HCT116 (cell line): ENCODE measurements around the gene CMTM2. TPM values are rescaled to one million over a fixed set of nuclear protein-coding genes. Genes with fewer than 3 reads are reported as not detected.
"Not testable (repeated sequence)": the region's sequence is repeated elsewhere in the genome, so short reads cannot be mapped to it uniquely, and the experiment has no call there.

Experiments
- ATAC-seq: fragments of 200-7000 bp; cut with Tn5 transposase; 2 replicates; pipeline ENCODE4 v1.9.1; 2020; ENCODE audit warnings: mild to moderate bottlenecking, moderate library complexity
- BruUV-seq: library from RNA; stranded (reverse); fragments of 400-500 nt; replicated peaks from 2 replicates; lab custom pipeline; 2021; lab: Mats Ljungman, UMichigan
- CTCF ChIA-PET: fragments of 300-600 bp; sonication (Branson Sonifier 250); formaldehyde crosslinking; loops from one replicate; lab custom pipeline; 2021; ENCODE audit warnings: antibody characterized with exemption; lab: Charles Lee
- POLR2A ChIA-PET: fragments of 300-600, 350-600 bp; sonication (Branson Sonifier 250); formaldehyde crosslinking; loops from one replicate; lab custom pipeline; 2021; ENCODE audit warnings: antibody characterized with exemption; lab: Charles Lee
- RAD21 ChIA-PET, 2 experiments: fragments of 300-600 bp; sonication (Branson Sonifier 250); formaldehyde crosslinking; loops; one replicate each; lab custom pipeline; 2023; ENCODE audit warnings: low total read pairs in 2 of 2; ENCODE audit not compliant: uncharacterized antibody in 2 of 2, unreplicated experiment in 2 of 2, low non-redundant PET in 1 of 2; lab: Charles Lee
- DNase-seq: peaks from one replicate; pipeline ENCODE4 v3.0.0-alpha.2; 2010; ENCODE audit warnings: low read depth, low spot score
- H2AFZ ChIP-seq: fragments of 200-600 bp; shearing (Covaris generic), sonication (generic); 2 replicates; pipeline ENCODE4 v1.6.1; 2017; ENCODE audit warnings: low read depth, mixed run types, mixed read lengths, antibody characterized with exemption, low read length; ENCODE audit not compliant: poor library complexity, severe bottlenecking
- H3K27ac ChIP-seq: 2 replicates; pipeline ENCODE4 v1.5.1; 2012; ENCODE audit warnings: low read depth, low read length
- H3K27me3 ChIP-seq: fragments of 200-600 bp; sonication (generic); 2 replicates; pipeline ENCODE4 v1.6.1; 2016; ENCODE audit warnings: mixed run types, low read length, mixed read lengths; ENCODE audit not compliant: insufficient read depth
- H3K36me3 ChIP-seq, 2 experiments: fragments of 200-500 bp in 1 of 2; fragments of 200-600 bp in 1 of 2; sonication (Bioruptor generic) in 1 of 2; sonication (generic) in 1 of 2; 2 replicates each; pipeline versions ENCODE4 v1.5.1 to v1.6.1; 2014 to 2016; ENCODE audit warnings: low read length in 2 of 2, inconsistent platforms in 1 of 2, mixed read lengths in 1 of 2, mixed run types in 1 of 2; ENCODE audit not compliant: insufficient read depth in 2 of 2, control insufficient read depth in 1 of 2
- H3K4me1 ChIP-seq, 2 experiments: fragments of 200-600 bp in 1 of 2; sonication (generic) in 1 of 2; 2 replicates each; pipeline versions ENCODE4 v1.5.1 to v1.6.1; 2012 to 2017; ENCODE audit warnings: low read length in 2 of 2, inconsistent platforms in 1 of 2, mild to moderate bottlenecking in 1 of 2, mixed read lengths in 1 of 2, mixed run types in 1 of 2, moderate library complexity in 1 of 2; ENCODE audit not compliant: insufficient read depth in 2 of 2, control insufficient read depth in 1 of 2
- H3K4me2 ChIP-seq: fragments of 200-600 bp; sonication (generic); 2 replicates; pipeline ENCODE4 v1.6.1; 2017; ENCODE audit warnings: mixed run types, low read length, mixed read lengths
- H3K4me3 ChIP-seq, 2 experiments: fragments of 200-600 bp in 1 of 2; sonication (generic) in 1 of 2; replicated peaks in 1 of 2; 2 replicates each; pipeline ENCODE4 v1.5.1; 2011 to 2016; ENCODE audit warnings: low read length in 2 of 2, control low read depth in 1 of 2, low read depth in 1 of 2, mild to moderate bottlenecking in 1 of 2, mixed read lengths in 1 of 2, mixed run types in 1 of 2
- H3K79me2 ChIP-seq: fragments of 200-600 bp; sonication (generic); 2 replicates; pipeline ENCODE4 v1.6.1; 2017; ENCODE audit warnings: mild to moderate bottlenecking, mixed run types, low read length, moderate library complexity, mixed read lengths; ENCODE audit not compliant: insufficient read depth
- H3K9ac ChIP-seq: fragments of 200-600 bp; sonication (generic); 2 replicates; pipeline ENCODE4 v1.6.1; 2016; ENCODE audit warnings: low read length, mixed read lengths
- H3K9me2 ChIP-seq: fragments of 200-600 bp; sonication (generic), shearing (Covaris generic); 2 replicates; pipeline ENCODE4 v1.6.1; 2017; ENCODE audit warnings: mixed run types, mild to moderate bottlenecking, moderate library complexity; ENCODE audit not compliant: insufficient read depth
- H3K9me3 ChIP-seq, 2 experiments: fragments of 200-500 bp in 1 of 2; fragments of 200-600 bp in 1 of 2; sonication (Bioruptor generic) in 1 of 2; sonication (generic) in 1 of 2; 2 replicates each; pipeline ENCODE4 v1.6.1; 2014 to 2017; ENCODE audit warnings: low read length in 2 of 2, mixed read lengths in 2 of 2, inconsistent platforms in 1 of 2, low read depth in 1 of 2, mild to moderate bottlenecking in 1 of 2, mixed run types in 1 of 2, moderate library complexity in 1 of 2; ENCODE audit not compliant: control insufficient read depth in 1 of 2, insufficient read depth in 1 of 2
- H4K20me1 ChIP-seq: fragments of 200-600 bp; sonication (generic), shearing (Covaris generic); 2 replicates; pipeline ENCODE4 v1.6.1; 2017; ENCODE audit warnings: mixed run types, mild to moderate bottlenecking, moderate library complexity; ENCODE audit not compliant: insufficient read depth
- ATF3 ChIP-seq: IDR thresholded peaks from 2 replicates; pipeline ENCODE4 v1.6.1; 2012
- CBX3 ChIP-seq: IDR thresholded peaks from 2 replicates; pipeline ENCODE4 v1.6.1; 2012; ENCODE audit warnings: low read depth
- CEBPB ChIP-seq: IDR thresholded peaks from 2 replicates; pipeline ENCODE4 v1.6.1; 2012; ENCODE audit warnings: low read depth
- CTCF ChIP-seq, 3 experiments: fragments of 200-600 bp in 1 of 3; sonication (generic) in 1 of 3; IDR thresholded peaks in 2 of 3; conservative IDR thresholded peaks in 1 of 3; 2 replicates each; pipeline ENCODE4 v1.5.1; 2012 to 2017; ENCODE audit warnings: low read depth in 2 of 3, low read length in 2 of 3, antibody characterized with exemption in 1 of 3, borderline replicate concordance in 1 of 3, control low read depth in 1 of 3, mild to moderate bottlenecking in 1 of 3, mixed read lengths in 1 of 3, mixed run types in 1 of 3, moderate library complexity in 1 of 3; ENCODE audit not compliant: insufficient read depth in 1 of 3
- EGR1 ChIP-seq: IDR thresholded peaks from 2 replicates; pipeline ENCODE4 v1.6.1; 2012; ENCODE audit warnings: low read depth
- ELF1 ChIP-seq: IDR thresholded peaks from 2 replicates; pipeline ENCODE4 v1.6.1; 2012; ENCODE audit warnings: low read depth, borderline replicate concordance
- EZH2 ChIP-seq: fragments of 200-600 bp; sonication (generic); IDR thresholded peaks from 2 replicates; pipeline ENCODE4 v1.6.1; 2017; ENCODE audit warnings: antibody characterized with exemption, mixed run types
- JUND ChIP-seq: IDR thresholded peaks from 2 replicates; pipeline ENCODE4 v1.6.1; 2012
- MAX ChIP-seq: IDR thresholded peaks from 2 replicates; pipeline ENCODE4 v1.6.1; 2012
- POLR2AphosphoS5 ChIP-seq: IDR thresholded peaks from 2 replicates; pipeline ENCODE4 v1.6.1; 2011; ENCODE audit warnings: mild to moderate bottlenecking, low read depth, low read length, moderate library complexity
- RAD21 ChIP-seq: IDR thresholded peaks from 2 replicates; pipeline ENCODE4 v1.6.1; 2012; ENCODE audit warnings: low read depth, mild to moderate bottlenecking
- SIN3A ChIP-seq: IDR thresholded peaks from 2 replicates; pipeline ENCODE4 v1.6.1; 2012; ENCODE audit warnings: low read depth
- SRF ChIP-seq: IDR thresholded peaks from 2 replicates; pipeline ENCODE4 v1.6.1; 2012; ENCODE audit warnings: low read depth
- TCF7L2 ChIP-seq: IDR thresholded peaks from 2 replicates; pipeline ENCODE4 v1.7.0; 2011; ENCODE audit warnings: borderline replicate concordance, inconsistent platforms; ENCODE audit not compliant: insufficient read depth, insufficient read length; ENCODE audit errors: extremely low read depth
- YY1 ChIP-seq: IDR thresholded peaks from 2 replicates; pipeline ENCODE4 v1.6.1; 2011; ENCODE audit warnings: low read length, low read depth, moderate library complexity, mild to moderate bottlenecking; ENCODE audit not compliant: insufficient replicate concordance; ENCODE audit errors: extremely low read depth
- ZBTB33 ChIP-seq: IDR thresholded peaks from 2 replicates; pipeline ENCODE4 v1.6.1; 2011; ENCODE audit warnings: mild to moderate bottlenecking, low read length, moderate library complexity; ENCODE audit not compliant: insufficient replicate concordance; ENCODE audit errors: extremely low read depth
- ZFX ChIP-seq: fragments of 450-650 bp; IDR thresholded peaks from 2 replicates; pipeline ENCODE4 v1.6.1; 2017
- ZNF274 ChIP-seq: fragments of 200-500 bp; sonication (Bioruptor generic); IDR thresholded peaks from 2 replicates; pipeline ENCODE4 v1.6.1; 2014; ENCODE audit warnings: mild to moderate bottlenecking, low read depth, low read length, inconsistent platforms
- intact Hi-C: fragments of 100-400 bp; cut with micrococcal nuclease; formaldehyde crosslinking; loops from 2 replicates; pipeline ENCODE4 v1.10.0; 2022
- total RNA-seq: library from RNA; stranded (reverse); gene quantifications from one replicate; pipeline ENCODE4 v1.2.1, GENCODE V29; 2021; ENCODE audit not compliant: unreplicated experiment

The CMTM2 gene
- total RNA-seq, 1 experiment from 2014 or later, result 0.42 TPM

- ATAC-seq, result no peak
- BruUV-seq, result no TSS peak
- no peak for DNase-seq
- ChIA-PET CTCF (no interaction called here), RAD21 (no interaction called here), POLR2A (no interaction called here)
- TF ChIP-seq SIN3A, result no peak
- TF ChIP-seq ZNF274, result no peak
- no peak for TF ChIP-seq ZBTB33
- TF ChIP-seq CEBPB, result no peak
- TF ChIP-seq POLR2AphosphoS5, result no peak
- no peak for TF ChIP-seq EGR1
- no peak for TF ChIP-seq TCF7L2
- no peak for TF ChIP-seq CTCF (IDR thresholded peaks at IDR 0.05 in 2 of 3, conservative IDR thresholded peaks at IDR 0.05 in 1 of 3; ENCODE audit: borderline replicate concordance in 1 of 3, insufficient read depth in 1 of 3, low read depth in 2 of 3, low read length in 2 of 3)
- TF ChIP-seq ZFX, result no peak
- TF ChIP-seq YY1, result no peak
- TF ChIP-seq MAX, result no peak
- no peak for TF ChIP-seq SRF
- no peak for TF ChIP-seq EZH2
- no peak for TF ChIP-seq CBX3
- TF ChIP-seq RAD21, result no peak
- TF ChIP-seq ATF3, result no peak
- no peak for TF ChIP-seq ELF1
- no peak for TF ChIP-seq JUND
- no peak overlapping the region for H3K4me2 ChIP-seq
- no peak overlapping the region for H3K27ac ChIP-seq
- no peaks in the 10 kb centered on the region for H3K27me3 ChIP-seq
- H3K9me2 ChIP-seq, result no peaks in the 10 kb centered on the region
- H3K79me2 ChIP-seq, result no peaks in the 10 kb centered on the region
- no peak overlapping the region for H3K9ac ChIP-seq
- intact Hi-C loops, result no loop called here
- H2AFZ ChIP-seq, result no peak overlapping the region
- no peaks in the 10 kb centered on the region for H4K20me1 ChIP-seq
- no peak overlapping the region for H3K4me3 ChIP-seq
- peaks cover 8 to 17% of the 10 kb centered on the region in 2 experiments for H3K4me1 ChIP-seq
- peaks cover 0 to 4% of the 10 kb centered on the region in 2 experiments; a peak in 1 of 4 replicates for H3K36me3 ChIP-seq
- H3K9me3 ChIP-seq, result no peaks in the 10 kb centered on the region
Measured at GRCh38 chr16:66623755-66624154, 44.5 kb downstream of the CMTM2 start.

- H3K9ac ChIP-seq, H3K9me2 ChIP-seq, H3K27me3 ChIP-seq, H3K79me2 ChIP-seq, H2AFZ ChIP-seq, DNase-seq, POLR2A ChIA-PET, H3K4me2 ChIP-seq, intact Hi-C loops, CTCF ChIA-PET, H4K20me1 ChIP-seq, H3K36me3 ChIP-seq, H3K4me3 ChIP-seq, RAD21 ChIA-PET, BruUV-seq, ATAC-seq, H3K4me1 ChIP-seq, H3K27ac ChIP-seq, H3K9me3 ChIP-seq: not testable (repeated sequence)
Measured at GRCh38 chr16:66627611-66628378, 48.5 kb downstream of the CMTM2 start.
